Measurements from ENCODE around the gene CHTF18.

DNA sequence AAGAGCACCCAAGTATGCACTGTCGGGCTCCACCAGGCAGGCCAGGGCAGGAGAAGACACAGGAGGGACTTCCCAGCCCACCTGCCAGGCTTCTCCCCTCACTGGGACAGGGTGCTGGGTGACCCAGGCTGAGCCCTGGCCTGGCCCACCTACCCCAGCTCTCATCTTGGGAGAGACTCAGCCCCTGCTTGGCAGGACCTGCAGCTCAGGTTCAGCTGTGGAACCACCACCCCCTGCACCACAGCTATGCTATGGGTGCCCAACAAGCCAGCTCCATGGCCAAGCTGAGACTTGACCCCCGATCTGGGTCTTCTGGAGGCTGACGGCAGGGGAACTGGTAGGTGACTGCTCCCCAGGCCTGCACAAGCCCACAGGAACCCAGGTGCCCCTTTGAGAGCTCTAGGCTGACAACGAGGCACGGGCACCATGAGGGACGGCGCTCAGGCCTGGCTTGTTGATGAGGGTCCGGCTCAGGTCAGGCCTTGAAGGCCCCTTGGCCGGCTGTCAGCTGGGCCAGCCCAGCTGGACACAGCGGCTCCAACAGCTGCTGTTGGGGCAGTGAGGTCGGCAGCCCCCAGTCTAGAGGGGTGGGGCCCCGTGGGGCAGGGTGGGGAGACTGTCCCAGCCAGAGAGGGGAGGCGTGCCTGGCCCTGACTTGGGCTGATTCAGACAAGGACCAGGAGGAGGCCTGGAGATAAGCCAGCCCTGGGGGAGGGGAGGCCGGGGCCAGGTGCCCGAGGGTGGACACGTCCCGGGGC, 4.8 kb upstream of the CHTF18 start:
- TF ChIP-seq, protein P1, sequence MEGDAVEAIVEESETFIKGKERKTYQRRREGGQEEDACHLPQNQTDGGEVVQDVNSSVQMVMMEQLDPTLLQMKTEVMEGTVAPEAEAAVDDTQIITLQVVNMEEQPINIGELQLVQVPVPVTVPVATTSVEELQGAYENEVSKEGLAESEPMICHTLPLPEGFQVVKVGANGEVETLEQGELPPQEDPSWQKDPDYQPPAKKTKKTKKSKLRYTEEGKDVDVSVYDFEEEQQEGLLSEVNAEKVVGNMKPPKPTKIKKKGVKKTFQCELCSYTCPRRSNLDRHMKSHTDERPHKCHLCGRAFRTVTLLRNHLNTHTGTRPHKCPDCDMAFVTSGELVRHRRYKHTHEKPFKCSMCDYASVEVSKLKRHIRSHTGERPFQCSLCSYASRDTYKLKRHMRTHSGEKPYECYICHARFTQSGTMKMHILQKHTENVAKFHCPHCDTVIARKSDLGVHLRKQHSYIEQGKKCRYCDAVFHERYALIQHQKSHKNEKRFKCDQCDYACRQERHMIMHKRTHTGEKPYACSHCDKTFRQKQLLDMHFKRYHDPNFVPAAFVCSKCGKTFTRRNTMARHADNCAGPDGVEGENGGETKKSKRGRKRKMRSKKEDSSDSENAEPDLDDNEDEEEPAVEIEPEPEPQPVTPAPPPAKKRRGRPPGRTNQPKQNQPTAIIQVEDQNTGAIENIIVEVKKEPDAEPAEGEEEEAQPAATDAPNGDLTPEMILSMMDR (IDR thresholded peaks at IDR 0.05; ENCODE audit: insufficient read depth, low read length, poor library complexity, severe bottlenecking), result no peak
- no peak for TF ChIP-seq EZH2phosphoT487 (conservative IDR thresholded peaks at IDR 0.05; ENCODE audit: low read length)
